ENCODE measurements around the gene ZBTB20.

The ZBTB20 gene

GRCh38 chr3:114285648-114286230, 861.3 kb downstream of the ZBTB20 start:
- DNase-seq (ENCODE audit: low read depth): no peak
- no peak overlapping the region for H3K4me3 ChIP-seq (ENCODE audit: low read depth, low read length)

GRCh38 chr3:114284644-114285043, 862.4 kb downstream of the ZBTB20 start:
- no peak for DNase-seq (ENCODE audit: low read depth)
- no peak overlapping the region for H3K4me3 ChIP-seq (ENCODE audit: low read depth, low read length)
